ENCODE measurements around the gene ERRFI1.

ERRFI1 gene

DNA sequence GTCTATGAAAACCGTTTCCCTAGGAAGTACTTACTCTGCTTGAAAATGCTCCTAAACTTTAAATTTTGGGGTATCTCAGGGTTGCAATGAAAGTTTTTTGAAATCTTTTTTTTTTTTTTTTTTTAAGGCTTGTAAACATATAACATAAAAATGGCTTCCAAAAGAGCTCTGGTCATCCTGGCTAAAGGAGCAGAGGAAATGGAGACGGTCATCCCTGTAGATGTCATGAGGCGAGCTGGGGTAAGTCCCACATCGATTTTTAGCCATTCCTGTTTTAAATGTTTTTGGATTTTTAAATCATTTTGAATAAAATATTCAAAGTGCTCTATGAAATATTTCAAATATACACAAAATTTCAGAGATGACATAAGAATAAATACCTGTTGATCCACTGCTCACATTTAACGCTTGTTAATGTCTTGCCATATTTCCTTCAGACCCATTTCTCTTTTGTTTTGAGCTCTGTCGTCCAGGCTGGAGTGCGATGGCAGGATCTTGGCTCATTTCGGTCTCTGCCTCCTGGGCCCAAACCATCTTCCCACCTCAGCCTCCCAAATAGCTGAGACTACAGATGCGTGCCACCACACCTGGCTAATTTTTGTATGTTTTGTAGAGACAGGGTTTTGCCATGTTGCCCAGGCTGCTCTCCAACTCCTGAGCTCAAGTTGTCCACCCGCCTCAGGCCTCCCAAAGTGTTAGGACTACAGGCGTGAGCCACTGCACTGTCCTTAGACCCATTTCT is 63.3 kb downstream of the ERRFI1 start:
- Histone ChIP-seq H3K4me1 (ENCODE audit: insufficient read depth, low read length) (peaks cover 55% of the 10 kb centered on the region), H3K4me3 (ENCODE audit: low read depth in 1 of 2, low read length in 2 of 2) (peak overlapping the region; percentile 93 to 96), H3K79me2 (ENCODE audit: insufficient read depth, low read length) (peaks cover 72% of the 10 kb centered on the region), H3K4me2 (ENCODE audit: insufficient read depth, low read length) (peak overlapping the region; percentile 62), H3K36me3 (ENCODE audit: insufficient read depth, low read length) (peaks cover 53% of the 10 kb centered on the region), H3K9me3 (ENCODE audit: insufficient read depth, low read length, severe bottlenecking) (no peaks in the 10 kb centered on the region), H4K20me1 (ENCODE audit: insufficient read depth, low read length) (peaks cover 7% of the 10 kb centered on the region; the same call in 1 of the 2 replicates), H3K27me3 (ENCODE audit: insufficient read depth, low read length, poor library complexity) (no peaks in the 10 kb centered on the region), H3K9ac (ENCODE audit: low read depth, low read length) (peak overlapping the region; percentile 93), H2AFZ (ENCODE audit: low read depth, low read length) (no peak overlapping the region), H3K27ac (ENCODE audit: low read length) (peak overlapping the region; percentile 96; the same call in 1 of the 2 replicates)
- TF ChIP-seq CTCF (IDR thresholded peaks at IDR 0.05; ENCODE audit: borderline replicate concordance, extremely low read depth, low read length, poor library complexity, severe bottlenecking) (no peak), EZH2 (IDR thresholded peaks at IDR 0.05; ENCODE audit: borderline replicate concordance, low read depth, low read length, severe bottlenecking) (no peak)
- DNase-seq (no peak), ATAC-seq (ENCODE audit: insufficient read depth, low read depth) (no peak)

DNA sequence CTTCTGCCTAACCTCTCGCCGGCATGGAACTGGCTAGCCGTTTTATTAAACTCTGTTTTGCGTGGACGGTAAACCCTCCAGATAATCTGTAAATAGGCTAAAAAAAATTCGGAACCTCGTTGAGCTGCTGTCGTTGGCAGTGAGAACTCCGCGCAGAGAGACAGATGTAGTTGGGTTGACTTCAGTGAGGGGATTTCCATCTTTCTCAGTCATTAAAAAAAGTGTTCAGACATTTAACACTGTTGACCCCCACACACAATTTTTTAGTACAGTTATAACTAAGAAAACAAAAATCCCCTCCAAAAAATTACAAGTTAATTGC is 64.1 kb downstream of the ERRFI1 start:
- Histone ChIP-seq H2AFZ (ENCODE audit: low read depth, low read length) (peak overlapping the region; percentile 89), H4K20me1 (ENCODE audit: insufficient read depth, low read length) (peaks cover 4% of the 10 kb centered on the region; the same call in 1 of the 2 replicates)
- ATAC-seq (ENCODE audit: insufficient read depth, low read depth): no peak

More for the DNA sequence above, 64.1 kb downstream of the ERRFI1 start:
- DNase-seq: no peak
- Histone ChIP-seq H3K4me1 (ENCODE audit: insufficient read depth, low read length) (peaks cover 52% of the 10 kb centered on the region), H3K79me2 (ENCODE audit: insufficient read depth, low read length) (peaks cover 64% of the 10 kb centered on the region), H3K4me2 (ENCODE audit: insufficient read depth, low read length) (peak overlapping the region; percentile 62), H3K36me3 (ENCODE audit: insufficient read depth, low read length) (peaks cover 44% of the 10 kb centered on the region), H3K27ac (ENCODE audit: low read length) (peak overlapping the region; percentile 96), H3K4me3 (ENCODE audit: low read depth in 1 of 2, low read length in 2 of 2) (peak overlapping the region; percentile 93 to 96), H3K27me3 (ENCODE audit: insufficient read depth, low read length, poor library complexity) (no peaks in the 10 kb centered on the region), H3K9ac (ENCODE audit: low read depth, low read length) (peak overlapping the region; percentile 93), H3K9me3 (ENCODE audit: insufficient read depth, low read length, severe bottlenecking) (no peaks in the 10 kb centered on the region)
- TF ChIP-seq EZH2 (IDR thresholded peaks at IDR 0.05; ENCODE audit: borderline replicate concordance, low read depth, low read length, severe bottlenecking) (no peak), CTCF (IDR thresholded peaks at IDR 0.05; ENCODE audit: borderline replicate concordance, extremely low read depth, low read length, poor library complexity, severe bottlenecking) (no peak)

All from DND-41 (cell line).